ENCODE data around the gene CDC27. TPM values are rescaled to one million over a fixed set of nuclear protein-coding genes. Genes with fewer than 3 reads are reported as not detected.

The CDC27 gene
- total and polyA plus RNA-seq, 2 donors (not counting 3 experiments of a cell fraction or from before 2014, with no cell fraction given), result 76.1 to 172 TPM

DNA sequence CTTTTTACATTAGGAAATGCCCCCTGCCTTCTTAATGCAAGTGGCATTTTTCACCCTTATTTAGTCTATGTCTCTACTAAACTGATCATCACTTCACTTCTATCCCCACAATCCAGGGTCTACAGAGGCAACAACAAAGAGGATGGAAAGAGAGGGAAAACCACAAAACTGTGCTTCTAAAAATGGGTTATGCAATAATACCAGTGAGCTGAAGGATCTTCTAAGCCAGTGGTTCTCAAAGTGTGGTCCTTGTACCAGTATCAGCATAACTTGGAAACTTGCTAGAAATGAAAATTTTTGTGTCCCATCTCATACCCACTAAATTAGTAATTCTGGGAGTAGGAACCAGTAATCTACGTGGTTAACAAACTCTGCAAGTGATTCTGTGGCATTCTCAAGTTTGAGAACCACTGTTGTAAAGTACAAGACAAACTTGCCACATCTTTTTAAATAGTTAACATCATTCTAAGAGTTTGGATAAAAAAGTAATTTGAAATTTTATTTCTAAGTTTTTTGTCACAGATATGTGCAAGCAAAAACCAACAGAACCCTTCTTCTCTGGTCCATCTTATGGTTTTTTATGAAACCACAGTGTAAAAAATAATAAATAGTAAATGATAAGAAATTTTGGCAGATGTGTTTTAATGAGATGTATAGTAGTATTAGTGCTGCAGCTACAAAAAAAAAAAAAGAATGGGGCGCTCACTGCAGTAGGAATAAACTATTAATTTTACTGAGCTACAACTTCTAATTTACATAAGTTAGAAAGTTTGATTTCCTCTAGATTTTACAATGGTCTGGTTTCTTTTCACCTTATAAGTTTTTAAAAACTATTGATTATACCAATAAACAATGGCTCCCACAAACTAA lies 16.2 kb downstream of the CDC27 start:
- TF ChIP-seq EZH2 (IDR thresholded peaks at IDR 0.05; ENCODE audit: borderline replicate concordance, low read depth, low read length, severe bottlenecking) (no peak), JUN (IDR thresholded peaks at IDR 0.05; ENCODE audit: borderline replicate concordance, insufficient read depth, insufficient read length, low read depth) (no peak)
- FAIRE-seq (no peak), DNase-seq (ENCODE audit: low read depth, low spot score) (no peak)
- no peak overlapping the region for H3K4me3 ChIP-seq (replicated peaks in 1 of 3; ENCODE audit: insufficient read depth in 1 of 3, low read depth in 1 of 3, low read length in 3 of 3)
- H3K27me3 ChIP-seq (ENCODE audit: control insufficient read depth in 2 of 2, insufficient read depth in 2 of 2, low read length in 2 of 2), result no peaks in the 10 kb centered on the region
- dilution Hi-C loops (cut with MboI; ENCODE audit: extremely low pct_ligation_motif_present, low sequenced_read_pairs), result no loop called here
- H3K9me3 ChIP-seq (replicated peaks; ENCODE audit: control insufficient read depth, insufficient read depth, low read length), result no peaks in the 10 kb centered on the region
- no peak overlapping the region for H2AFZ ChIP-seq (ENCODE audit: low read depth, low read length)
- peaks cover 3 to 23% of the 10 kb centered on the region in 2 experiments for H3K36me3 ChIP-seq (ENCODE audit: control insufficient read depth in 2 of 2, extremely low read depth in 1 of 2, insufficient read depth in 2 of 2, low read length in 2 of 2)
- BruUV-seq (replicated peaks), result no TSS peak
- intact Hi-C loops (cut with micrococcal nuclease), result no loop called here
- peaks cover 13% of the 10 kb centered on the region for H3K4me1 ChIP-seq (ENCODE audit: control insufficient read depth, extremely low read depth, insufficient read depth, low read length)
- H4K20me1 ChIP-seq (replicated peaks; ENCODE audit: control insufficient read depth, extremely low read depth, insufficient read depth, low read length), result peaks cover 4% of the 10 kb centered on the region
- no peak overlapping the region for H3K27ac ChIP-seq (ENCODE audit: insufficient read depth, low read depth, low read length)
- no peak overlapping the region for H3K9ac ChIP-seq (replicated peaks; ENCODE audit: extremely low read depth, insufficient read depth, low read length)
- no peaks in the 10 kb centered on the region for H3K9me1 ChIP-seq (replicated peaks; ENCODE audit: control insufficient read depth, extremely low read depth, insufficient read depth, low read length)
- no peak overlapping the region for H3K4me2 ChIP-seq (ENCODE audit: insufficient read depth, low read length)
- ChIA-PET CTCF (interaction anchor here (0.7 to 1.7 kb wide), 2 partner anchors 8 to 143 kb away, joined by 3 to 5 read pairs; no protein-coding TSS in a partner anchor), POLR2A (no interaction called here)
- H3K79me2 ChIP-seq (ENCODE audit: control insufficient read depth, insufficient read depth, low read length), result peaks cover 95% of the 10 kb centered on the region

- Histone ChIP-seq H3K4me3 (replicated peaks in 1 of 3; ENCODE audit: insufficient read depth in 1 of 3, low read depth in 1 of 3, low read length in 3 of 3) (no peak overlapping the region), H3K9me3 (replicated peaks; ENCODE audit: control insufficient read depth, insufficient read depth, low read length) (no peaks in the 10 kb centered on the region), H3K79me2 (ENCODE audit: control insufficient read depth, insufficient read depth, low read length) (peaks cover 81% of the 10 kb centered on the region), H3K36me3 (ENCODE audit: control insufficient read depth in 2 of 2, extremely low read depth in 1 of 2, insufficient read depth in 2 of 2, low read length in 2 of 2) (peaks cover 6 to 29% of the 10 kb centered on the region in 2 experiments), H3K27ac (ENCODE audit: insufficient read depth, low read depth, low read length) (no peak overlapping the region), H3K4me1 (ENCODE audit: control insufficient read depth, extremely low read depth, insufficient read depth, low read length) (peaks cover 11% of the 10 kb centered on the region), H3K27me3 (ENCODE audit: control insufficient read depth in 2 of 2, insufficient read depth in 2 of 2, low read length in 2 of 2) (no peaks in the 10 kb centered on the region), H3K9me1 (replicated peaks; ENCODE audit: control insufficient read depth, extremely low read depth, insufficient read depth, low read length) (no peaks in the 10 kb centered on the region), H4K20me1 (replicated peaks; ENCODE audit: control insufficient read depth, extremely low read depth, insufficient read depth, low read length) (peaks cover 4% of the 10 kb centered on the region), H3K9ac (replicated peaks; ENCODE audit: extremely low read depth, insufficient read depth, low read length) (no peak overlapping the region), H3K4me2 (ENCODE audit: insufficient read depth, low read length) (no peak overlapping the region), H2AFZ (ENCODE audit: low read depth, low read length) (no peak overlapping the region)
- DNase-seq (ENCODE audit: low read depth, low spot score) (no peak), FAIRE-seq (no peak)
- dilution Hi-C loops (cut with MboI; ENCODE audit: extremely low pct_ligation_motif_present, low sequenced_read_pairs) (no loop called here), intact Hi-C loops (cut with micrococcal nuclease) (no loop called here)
- POLR2A ChIA-PET, result no interaction called here
- CTCF ChIA-PET, result interaction anchor here (0.9 kb wide), 1 partner anchor 10 kb away, joined by 3 read pairs; no protein-coding TSS in a partner anchor
- no peak for TF ChIP-seq JUN (IDR thresholded peaks at IDR 0.05; ENCODE audit: borderline replicate concordance, insufficient read depth, insufficient read length, low read depth)
- no peak for TF ChIP-seq GATA2 (IDR thresholded peaks at IDR 0.05; ENCODE audit: insufficient read depth, insufficient read length, low read depth, low read length)
- TF ChIP-seq EZH2 (IDR thresholded peaks at IDR 0.05; ENCODE audit: borderline replicate concordance, low read depth, low read length, severe bottlenecking), result no peak
- no peak for TF ChIP-seq POLR2A (IDR thresholded peaks at IDR 0.05; ENCODE audit: low read depth, low read length)
- no peak for TF ChIP-seq CTCF (IDR thresholded peaks at IDR 0.05; ENCODE audit: extremely low read depth in 1 of 2, insufficient read depth in 1 of 2, low read depth in 1 of 2, low read length in 2 of 2)
- TF ChIP-seq FOS (IDR thresholded peaks at IDR 0.05; ENCODE audit: borderline replicate concordance, insufficient read depth, low read length), result no peak
- TF ChIP-seq POLR2AphosphoS5 (IDR thresholded peaks at IDR 0.05; ENCODE audit: insufficient read depth, low read depth, low read length), result no peak
- no peak for TF ChIP-seq MYC (IDR thresholded peaks at IDR 0.05; ENCODE audit: low read depth, low read length)
- TF ChIP-seq, protein P1, sequence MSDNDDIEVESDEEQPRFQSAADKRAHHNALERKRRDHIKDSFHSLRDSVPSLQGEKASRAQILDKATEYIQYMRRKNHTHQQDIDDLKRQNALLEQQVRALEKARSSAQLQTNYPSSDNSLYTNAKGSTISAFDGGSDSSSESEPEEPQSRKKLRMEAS (IDR thresholded peaks at IDR 0.05; ENCODE audit: insufficient read depth, insufficient read length), result no peak
- BruUV-seq (replicated peaks), result no TSS peak
These were observed 18.4 kb downstream of the CDC27 start for GRCh38 chr17:47170710-47171109.
